HG02840 (cell line): Measurements from ENCODE around the gene SOST.

Experiments
- ATAC-seq: cut with Tn5 transposase; IDR thresholded peaks from one replicate; pipeline ENCODE4 v1.9.1; 2021; ENCODE audit warnings: mild to moderate bottlenecking, moderate library complexity, moderate number of reproducible peaks; ENCODE audit not compliant: unreplicated experiment, low FRiP score

Gene SOST

GRCh38 chr17:43778337-43779144 lies 19.9 kb upstream of the SOST start, which contains the start of gene DUSP3:
Gene DUSP3, minus strand, starts transcription at chr17:43778977. Its CDS starts 53 bp downstream, at chr17:43778924.
- ATAC-seq = no peak

GRCh38 chr17:43774304-43775250 lies 16.0 kb upstream of the SOST start:
- ATAC-seq = no peak

- ATAC-seq = no peak
These were observed 14.5 kb upstream of the SOST start for GRCh38 chr17:43772877-43773648.

GRCh38 chr17:43771463-43771862 lies 12.9 kb upstream of the SOST start:
- no peak for ATAC-seq

- no peak for ATAC-seq
These were observed 12.4 kb upstream of the SOST start for GRCh38 chr17:43770957-43771356.

- ATAC-seq = no peak
These were observed 11.3 kb upstream of the SOST start for GRCh38 chr17:43769859-43770258.

- no peak for ATAC-seq
These were observed 10.8 kb upstream of the SOST start for GRCh38 chr17:43769426-43769825.

- no peak for ATAC-seq
These were observed 10.4 kb upstream of the SOST start for GRCh38 chr17:43768943-43769342.

- no peak for ATAC-seq
These were observed 9.8 kb upstream of the SOST start for GRCh38 chr17:43768382-43768781.

- no peak for ATAC-seq
These were observed 9.1 kb upstream of the SOST start for GRCh38 chr17:43767713-43768059.

GRCh38 chr17:43767053-43767712 lies 8.6 kb upstream of the SOST start:
- ATAC-seq = no peak

GRCh38 chr17:43766413-43767052 lies 7.9 kb upstream of the SOST start:
- no peak for ATAC-seq

- ATAC-seq = no peak
These were observed 1.8 kb upstream of the SOST start for GRCh38 chr17:43760254-43760852.

GRCh38 chr17:43759836-43760235 lies 1.2 kb upstream of the SOST start:
- no peak for ATAC-seq

GRCh38 chr17:43758086-43758485 lies 505 bp downstream of the SOST start:
- ATAC-seq = no peak

- no peak for ATAC-seq
These were observed 1.4 kb downstream of the SOST start for GRCh38 chr17:43757171-43757660.

- no peak for ATAC-seq
These were observed 2.4 kb downstream of the SOST start for GRCh38 chr17:43756201-43756600.

- no peak for ATAC-seq
These were observed 3.2 kb downstream of the SOST start for GRCh38 chr17:43755389-43755875.

GRCh38 chr17:43754947-43755346 lies 3.6 kb downstream of the SOST start:
- no peak for ATAC-seq
